ENCODE results near the gene TEX51.

The TEX51 gene

GRCh38 chr2:126894082-126894481, 4.6 kb upstream of the TEX51 start:
- FAIRE-seq = no peak

GRCh38 chr2:126894585-126895182, 4.0 kb upstream of the TEX51 start:
- FAIRE-seq = no peak

- no peak for FAIRE-seq
Observed at GRCh38 chr2:126895336-126895735, 3.4 kb upstream of the TEX51 start.

- no peak for FAIRE-seq
Observed at GRCh38 chr2:126896471-126896870, 2.2 kb upstream of the TEX51 start.

GRCh38 chr2:126899616-126900185, 1.0 kb downstream of the TEX51 start:
- FAIRE-seq = no peak

- no peak for FAIRE-seq
Observed at GRCh38 chr2:126900646-126901319, 2.1 kb downstream of the TEX51 start.

- FAIRE-seq = no peak
Observed at GRCh38 chr2:126901459-126901858, 2.8 kb downstream of the TEX51 start.

- FAIRE-seq = no peak
Observed at GRCh38 chr2:126902152-126902835, 3.6 kb downstream of the TEX51 start.

- no peak for FAIRE-seq
Observed at GRCh38 chr2:126902859-126903258, 4.2 kb downstream of the TEX51 start.

- FAIRE-seq = no peak
Observed at GRCh38 chr2:126905991-126906390, 7.3 kb downstream of the TEX51 start.

- FAIRE-seq = no peak
Observed at GRCh38 chr2:126906781-126907180, 8.1 kb downstream of the TEX51 start.

- FAIRE-seq = no peak
Observed at GRCh38 chr2:126907671-126908070, 9.0 kb downstream of the TEX51 start.

- FAIRE-seq = no peak
Observed at GRCh38 chr2:126908721-126909177, 10.1 kb downstream of the TEX51 start.

- FAIRE-seq = no peak
Observed at GRCh38 chr2:126909366-126909765, 10.7 kb downstream of the TEX51 start.

- FAIRE-seq = no peak
Observed at GRCh38 chr2:126909781-126910180, 11.1 kb downstream of the TEX51 start.

- FAIRE-seq = no peak
Observed at GRCh38 chr2:126910637-126911036, 11.9 kb downstream of the TEX51 start.

- no peak for FAIRE-seq
Observed at GRCh38 chr2:126911111-126911796, 12.6 kb downstream of the TEX51 start.

- FAIRE-seq = no peak
Observed at GRCh38 chr2:126912201-126912600, 13.5 kb downstream of the TEX51 start.

GRCh38 chr2:126913329-126913728, 14.6 kb downstream of the TEX51 start:
- no peak for FAIRE-seq

GRCh38 chr2:126913881-126914615, 15.4 kb downstream of the TEX51 start:
- no peak for FAIRE-seq

GRCh38 chr2:126914811-126915500, 16.3 kb downstream of the TEX51 start:
- no peak for FAIRE-seq

GRCh38 chr2:126915903-126916302, 17.2 kb downstream of the TEX51 start:
- FAIRE-seq = no peak

All from TTC549 (cell line).